Fibroblast of lung (primary cell): Measurements from ENCODE around the gene RPEL1.

Experiments
- CTCF ChIP-seq, 2 donors: IDR thresholded peaks in 1 of 2; conservative IDR thresholded peaks in 1 of 2; 1 replicate in 1 of 2; 2 replicates in 1 of 2; pipeline ENCODE4 v1.5.1; 2011 to 2012; ENCODE audit warnings: low read length in 2 of 2, control low read depth in 1 of 2, inconsistent platforms in 1 of 2, low read depth in 1 of 2, mild to moderate bottlenecking in 1 of 2
- EZH2 ChIP-seq: IDR thresholded peaks from 2 replicates; pipeline ENCODE4 v1.5.1; 2012; ENCODE audit warnings: low read length, control low read depth, mild to moderate bottlenecking; ENCODE audit errors: missing control alignments

- TF ChIP-seq CTCF (conservative IDR thresholded peaks at IDR 0.05 in 1 of 2, IDR thresholded peaks at IDR 0.05 in 1 of 2; ENCODE audit: low read depth in 1 of 2, low read length in 2 of 2): no peak
- TF ChIP-seq EZH2: no peak
These were observed 13.5 kb upstream of the RPEL1 start for GRCh38 chr10:103232131-103232673.
